ENCODE measurements around the gene AJAP1.

DNA sequence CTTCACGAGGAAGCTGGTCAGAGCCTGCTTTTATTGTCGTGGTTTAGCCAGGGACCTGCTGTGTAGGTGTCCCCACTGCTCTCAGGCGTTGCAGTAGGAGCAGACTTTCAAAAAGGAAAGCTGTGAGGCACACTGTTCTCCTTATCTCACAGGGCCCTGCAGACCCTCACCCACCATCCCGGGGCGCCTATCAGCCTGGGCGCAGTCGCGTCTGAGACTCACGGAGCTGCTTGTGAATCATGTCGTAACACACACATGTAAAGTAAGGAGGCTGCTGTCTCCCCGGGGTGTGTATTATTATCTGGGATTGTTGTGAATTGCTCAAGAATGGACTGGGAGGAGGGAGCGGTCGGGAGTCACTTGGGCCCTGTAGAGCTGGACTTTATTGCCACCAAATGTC, 17.4 kb downstream of the AJAP1 start:
- TF ChIP-seq, protein P1, sequence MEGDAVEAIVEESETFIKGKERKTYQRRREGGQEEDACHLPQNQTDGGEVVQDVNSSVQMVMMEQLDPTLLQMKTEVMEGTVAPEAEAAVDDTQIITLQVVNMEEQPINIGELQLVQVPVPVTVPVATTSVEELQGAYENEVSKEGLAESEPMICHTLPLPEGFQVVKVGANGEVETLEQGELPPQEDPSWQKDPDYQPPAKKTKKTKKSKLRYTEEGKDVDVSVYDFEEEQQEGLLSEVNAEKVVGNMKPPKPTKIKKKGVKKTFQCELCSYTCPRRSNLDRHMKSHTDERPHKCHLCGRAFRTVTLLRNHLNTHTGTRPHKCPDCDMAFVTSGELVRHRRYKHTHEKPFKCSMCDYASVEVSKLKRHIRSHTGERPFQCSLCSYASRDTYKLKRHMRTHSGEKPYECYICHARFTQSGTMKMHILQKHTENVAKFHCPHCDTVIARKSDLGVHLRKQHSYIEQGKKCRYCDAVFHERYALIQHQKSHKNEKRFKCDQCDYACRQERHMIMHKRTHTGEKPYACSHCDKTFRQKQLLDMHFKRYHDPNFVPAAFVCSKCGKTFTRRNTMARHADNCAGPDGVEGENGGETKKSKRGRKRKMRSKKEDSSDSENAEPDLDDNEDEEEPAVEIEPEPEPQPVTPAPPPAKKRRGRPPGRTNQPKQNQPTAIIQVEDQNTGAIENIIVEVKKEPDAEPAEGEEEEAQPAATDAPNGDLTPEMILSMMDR (IDR thresholded peaks at IDR 0.05; ENCODE audit: insufficient read depth, low read length): no peak
- TF ChIP-seq, protein P2, sequence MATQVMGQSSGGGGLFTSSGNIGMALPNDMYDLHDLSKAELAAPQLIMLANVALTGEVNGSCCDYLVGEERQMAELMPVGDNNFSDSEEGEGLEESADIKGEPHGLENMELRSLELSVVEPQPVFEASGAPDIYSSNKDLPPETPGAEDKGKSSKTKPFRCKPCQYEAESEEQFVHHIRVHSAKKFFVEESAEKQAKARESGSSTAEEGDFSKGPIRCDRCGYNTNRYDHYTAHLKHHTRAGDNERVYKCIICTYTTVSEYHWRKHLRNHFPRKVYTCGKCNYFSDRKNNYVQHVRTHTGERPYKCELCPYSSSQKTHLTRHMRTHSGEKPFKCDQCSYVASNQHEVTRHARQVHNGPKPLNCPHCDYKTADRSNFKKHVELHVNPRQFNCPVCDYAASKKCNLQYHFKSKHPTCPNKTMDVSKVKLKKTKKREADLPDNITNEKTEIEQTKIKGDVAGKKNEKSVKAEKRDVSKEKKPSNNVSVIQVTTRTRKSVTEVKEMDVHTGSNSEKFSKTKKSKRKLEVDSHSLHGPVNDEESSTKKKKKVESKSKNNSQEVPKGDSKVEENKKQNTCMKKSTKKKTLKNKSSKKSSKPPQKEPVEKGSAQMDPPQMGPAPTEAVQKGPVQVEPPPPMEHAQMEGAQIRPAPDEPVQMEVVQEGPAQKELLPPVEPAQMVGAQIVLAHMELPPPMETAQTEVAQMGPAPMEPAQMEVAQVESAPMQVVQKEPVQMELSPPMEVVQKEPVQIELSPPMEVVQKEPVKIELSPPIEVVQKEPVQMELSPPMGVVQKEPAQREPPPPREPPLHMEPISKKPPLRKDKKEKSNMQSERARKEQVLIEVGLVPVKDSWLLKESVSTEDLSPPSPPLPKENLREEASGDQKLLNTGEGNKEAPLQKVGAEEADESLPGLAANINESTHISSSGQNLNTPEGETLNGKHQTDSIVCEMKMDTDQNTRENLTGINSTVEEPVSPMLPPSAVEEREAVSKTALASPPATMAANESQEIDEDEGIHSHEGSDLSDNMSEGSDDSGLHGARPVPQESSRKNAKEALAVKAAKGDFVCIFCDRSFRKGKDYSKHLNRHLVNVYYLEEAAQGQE (IDR thresholded peaks at IDR 0.05; ENCODE audit: insufficient replicate concordance, low read depth): no peak
